GM19395 (cell line): ENCODE results near the gene POLR2I.
"Not testable (repeated sequence)": the region's sequence is repeated elsewhere in the genome, so short reads cannot be mapped to it uniquely, and the experiment has no call there.

ENCODE experiments used
- ATAC-seq: cut with Tn5 transposase; IDR thresholded peaks from one replicate; pipeline ENCODE4 v1.9.1; 2021; ENCODE audit warnings: mild to moderate bottlenecking, moderate library complexity; ENCODE audit not compliant: unreplicated experiment

POLR2I gene

GRCh38 chr19:36134867-36135266 is 20.2 kb upstream of the POLR2I start:
- ATAC-seq = not testable (repeated sequence)

- ATAC-seq = not testable (repeated sequence)
Observed at GRCh38 chr19:36131221-36131620, 16.5 kb upstream of the POLR2I start.

- peak; percentile 11 for ATAC-seq
Observed at GRCh38 chr19:36128392-36128736, 13.7 kb upstream of the POLR2I start.

- no peak for ATAC-seq
Observed at GRCh38 chr19:36125557-36125956, 10.9 kb upstream of the POLR2I start.

GRCh38 chr19:36121486-36122124 is 6.9 kb upstream of the POLR2I start:
- ATAC-seq = no peak

- no peak for ATAC-seq
Observed at GRCh38 chr19:36120984-36121358, 6.3 kb upstream of the POLR2I start.

GRCh38 chr19:36120092-36120983 is 5.7 kb upstream of the POLR2I start:
- no peak for ATAC-seq

GRCh38 chr19:36116344-36116637 is 1.6 kb upstream of the POLR2I start:
- no peak for ATAC-seq

- ATAC-seq = peak; percentile 35
Observed at GRCh38 chr19:36115453-36116343, 1.0 kb upstream of the POLR2I start, which contains the start of gene TBCB. Gene TBCB (plus strand): TSS chr19:36115468. CDS start chr19:36115561, 93 bp downstream.

- no peak for ATAC-seq
Observed at GRCh38 chr19:36113894-36114720, 568 bp downstream of the POLR2I start.

- ATAC-seq = no peak
Observed at GRCh38 chr19:36113425-36113824, 1.2 kb downstream of the POLR2I start.

GRCh38 chr19:36112678-36113077 is 2.0 kb downstream of the POLR2I start:
- ATAC-seq = no peak

- no peak for ATAC-seq
Observed at GRCh38 chr19:36111200-36111539, 3.5 kb downstream of the POLR2I start.

- ATAC-seq = no peak
Observed at GRCh38 chr19:36110487-36111199, 4.0 kb downstream of the POLR2I start, which contains the start of gene OVOL3. Gene OVOL3 (plus strand): TSS chr19:36111143. CDS start chr19:36111203, 60 bp downstream.

- no peak for ATAC-seq
Observed at GRCh38 chr19:36108684-36109083, 6.0 kb downstream of the POLR2I start.

- no peak for ATAC-seq
Observed at GRCh38 chr19:36106991-36107390, 7.7 kb downstream of the POLR2I start.

GRCh38 chr19:36106441-36106840 is 8.2 kb downstream of the POLR2I start:
- no peak for ATAC-seq

GRCh38 chr19:36103842-36104552 is 10.7 kb downstream of the POLR2I start:
- no peak for ATAC-seq

- no peak for ATAC-seq
Observed at GRCh38 chr19:36103040-36103626, 11.5 kb downstream of the POLR2I start.
